ENCODE measurements around the gene TMEM117.

- TF ChIP-seq CTCF (IDR thresholded peaks at IDR 0.05; ENCODE audit: low read length), result no peak
- no peak for TF ChIP-seq EZH2 (IDR thresholded peaks at IDR 0.05; ENCODE audit: borderline replicate concordance, low read length)
These were observed 477.3 kb downstream of the TMEM117 start for GRCh38 chr12:44313188-44313587.

All from OCI-LY1 (cell line).